GM12891 (cell line): ENCODE measurements around the gene GNLY.

ENCODE experiments used
- POLR2A ChIP-seq: IDR thresholded peaks from 2 replicates; pipeline ENCODE4 v1.6.1; 2011; ENCODE audit warnings: low read depth, low read length, control low read depth
- POLR2AphosphoS5 ChIP-seq: IDR thresholded peaks from 2 replicates; pipeline ENCODE4 v1.6.1; 2011; ENCODE audit warnings: low read depth, low read length, control low read depth
- POU2F2 ChIP-seq: IDR thresholded peaks from 2 replicates; pipeline ENCODE4 v1.6.1; 2011; ENCODE audit warnings: low read depth, mild to moderate bottlenecking, control low read depth, low read length, moderate library complexity
- SPI1 ChIP-seq: IDR thresholded peaks from 2 replicates; pipeline ENCODE4 v1.6.1; 2011; ENCODE audit warnings: low read depth, low read length, control low read depth
- TAF1 ChIP-seq: IDR thresholded peaks from 2 replicates; pipeline ENCODE4 v1.6.1; 2011; ENCODE audit warnings: low read depth, low read length, control low read depth

- TF ChIP-seq POLR2AphosphoS5 (no peak), POLR2A (no peak), TAF1 (no peak), POU2F2 (no peak), SPI1 (no peak)
Measured at GRCh38 chr2:85694052-85695025, at the start of gene GNLY.
